ENCODE measurements around the gene KCNQ2. TPM values are rescaled to one million over a fixed set of nuclear protein-coding genes. Genes with fewer than 3 reads are reported as not detected.

KCNQ2 gene
- total and polyA plus RNA-seq, 7 donors: 0.01 to 2.8 (median 0.15) TPM; not detected in 1

DNA sequence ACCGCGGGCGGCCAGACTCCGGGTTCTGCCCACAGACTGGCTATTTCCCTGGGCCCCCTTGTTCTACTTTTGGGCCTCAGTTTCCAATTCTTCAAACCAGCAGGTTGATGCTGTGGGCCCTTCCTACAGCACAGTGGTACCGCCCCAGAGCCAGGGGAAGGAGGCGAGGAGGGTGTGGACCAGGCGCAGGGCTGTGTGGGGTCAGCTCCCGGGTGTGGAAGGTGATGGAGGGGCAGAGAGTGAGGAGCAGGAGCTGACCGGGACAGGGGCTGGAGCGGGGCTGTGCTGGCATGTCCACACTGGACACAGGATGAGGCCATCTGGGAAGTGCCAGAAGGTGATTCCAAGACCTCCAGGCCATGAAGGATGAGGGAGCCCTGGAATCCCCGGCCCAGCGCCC is 76.2 kb downstream of the KCNQ2 start:
- H3K4me3 ChIP-seq: no peak overlapping the region
- no peak for DNase-seq
- H3K27me3 ChIP-seq (ENCODE audit: insufficient read depth in 3 of 3, low read length in 2 of 3): peaks cover 0 to 69% (median 11%) of the 10 kb centered on the region in 3 donors
- no peaks in the 10 kb centered on the region for H3K4me1 ChIP-seq
- TF ChIP-seq, protein P1, sequence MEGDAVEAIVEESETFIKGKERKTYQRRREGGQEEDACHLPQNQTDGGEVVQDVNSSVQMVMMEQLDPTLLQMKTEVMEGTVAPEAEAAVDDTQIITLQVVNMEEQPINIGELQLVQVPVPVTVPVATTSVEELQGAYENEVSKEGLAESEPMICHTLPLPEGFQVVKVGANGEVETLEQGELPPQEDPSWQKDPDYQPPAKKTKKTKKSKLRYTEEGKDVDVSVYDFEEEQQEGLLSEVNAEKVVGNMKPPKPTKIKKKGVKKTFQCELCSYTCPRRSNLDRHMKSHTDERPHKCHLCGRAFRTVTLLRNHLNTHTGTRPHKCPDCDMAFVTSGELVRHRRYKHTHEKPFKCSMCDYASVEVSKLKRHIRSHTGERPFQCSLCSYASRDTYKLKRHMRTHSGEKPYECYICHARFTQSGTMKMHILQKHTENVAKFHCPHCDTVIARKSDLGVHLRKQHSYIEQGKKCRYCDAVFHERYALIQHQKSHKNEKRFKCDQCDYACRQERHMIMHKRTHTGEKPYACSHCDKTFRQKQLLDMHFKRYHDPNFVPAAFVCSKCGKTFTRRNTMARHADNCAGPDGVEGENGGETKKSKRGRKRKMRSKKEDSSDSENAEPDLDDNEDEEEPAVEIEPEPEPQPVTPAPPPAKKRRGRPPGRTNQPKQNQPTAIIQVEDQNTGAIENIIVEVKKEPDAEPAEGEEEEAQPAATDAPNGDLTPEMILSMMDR (IDR thresholded peaks at IDR 0.05): no peak
- H3K36me3 ChIP-seq (ENCODE audit: insufficient read depth in 1 of 2, low read depth in 1 of 2): no peaks in the 10 kb centered on the region
- H3K9me3 ChIP-seq: no peaks in the 10 kb centered on the region
- intact Hi-C loops (cut with DNase I): no loop called here
- 86 to 90% (median 88%) methylated on average over 12 of the region's 12 CpGs for WGBS, 3 donors
- H3K27ac ChIP-seq: no peak overlapping the region
- ATAC-seq: no peak

DNA sequence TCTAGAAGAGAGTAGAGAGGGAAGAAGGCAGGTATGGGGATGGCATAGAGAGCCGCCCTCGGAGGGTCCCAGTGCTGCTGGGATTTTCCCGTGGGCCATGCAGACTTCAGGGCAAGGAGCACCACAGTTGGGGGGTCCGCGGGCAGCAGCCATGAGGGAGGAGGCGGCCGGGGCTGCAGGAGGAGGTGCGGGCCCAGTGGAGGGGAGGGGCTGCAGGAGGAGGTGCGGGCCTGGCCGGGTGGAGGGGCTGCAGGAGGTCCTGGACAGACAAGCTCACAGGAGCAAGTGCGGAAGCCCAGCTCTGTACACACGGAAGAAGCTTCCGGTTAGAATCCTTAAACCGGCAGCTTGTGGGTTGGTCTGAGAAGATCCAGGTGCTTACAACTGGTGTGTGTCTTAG is 76.7 kb downstream of the KCNQ2 start:
- no peaks in the 10 kb centered on the region for H3K4me1 ChIP-seq
- peaks cover 0 to 69% (median 12%) of the 10 kb centered on the region in 3 donors for H3K27me3 ChIP-seq (ENCODE audit: insufficient read depth in 3 of 3, low read length in 2 of 3)
- ATAC-seq: no peak
- no peaks in the 10 kb centered on the region for H3K9me3 ChIP-seq
- H3K36me3 ChIP-seq (ENCODE audit: insufficient read depth in 1 of 2, low read depth in 1 of 2): no peaks in the 10 kb centered on the region
- no peak for DNase-seq
- intact Hi-C loops (cut with DNase I): no loop called here
- 66 to 79% (median 68%) methylated on average over 14 of the region's 14 CpGs for whole genome bisulfite sequencing, 3 donors
- no peak overlapping the region for H3K4me3 ChIP-seq
- TF ChIP-seq, protein P1 (IDR thresholded peaks at IDR 0.05): no peak
- no peak overlapping the region for H3K27ac ChIP-seq

GRCh38 chr20:63394920-63395455 is 77.5 kb downstream of the KCNQ2 start:
- no peak for DNase-seq
- Histone ChIP-seq H3K27ac (no peak overlapping the region), H3K27me3 (ENCODE audit: insufficient read depth in 3 of 3, low read length in 2 of 3) (peaks cover 0 to 73% (median 12%) of the 10 kb centered on the region in 3 donors), H3K4me3 (no peak overlapping the region), H3K4me1 (no peaks in the 10 kb centered on the region), H3K9me3 (no peaks in the 10 kb centered on the region), H3K36me3 (ENCODE audit: insufficient read depth in 1 of 2, low read depth in 1 of 2) (no peaks in the 10 kb centered on the region)
- intact Hi-C loops (cut with DNase I): no loop called here
- 68 to 81% (median 75%) methylated on average over 20 to 22 of the region's 22 CpGs for WGBS, 3 donors
- TF ChIP-seq, protein P1 (IDR thresholded peaks at IDR 0.05): no peak
- ATAC-seq: no peak

GRCh38 chr20:63394069-63394919 is 78.2 kb downstream of the KCNQ2 start:
- TF ChIP-seq, protein P1 (IDR thresholded peaks at IDR 0.05): no peak
- H3K36me3 ChIP-seq (ENCODE audit: insufficient read depth in 1 of 2, low read depth in 1 of 2): no peaks in the 10 kb centered on the region
- 18 to 22% (median 22%) methylated on average over 32 of the region's 32 CpGs for WGBS, 3 donors
- no peak overlapping the region for H3K27ac ChIP-seq
- no peak for DNase-seq
- H3K27me3 ChIP-seq (ENCODE audit: insufficient read depth in 3 of 3, low read length in 2 of 3): peaks cover 0 to 79% (median 8%) of the 10 kb centered on the region in 3 donors
- no peak overlapping the region for H3K4me3 ChIP-seq
- intact Hi-C loops (cut with DNase I): no loop called here
- ATAC-seq: no peak
- no peaks in the 10 kb centered on the region for H3K4me1 ChIP-seq
- no peaks in the 10 kb centered on the region for H3K9me3 ChIP-seq
